HG03064 (cell line): ENCODE data around the gene RGSL1.

Experiments
- ATAC-seq: cut with Tn5 transposase; IDR thresholded peaks from one replicate; pipeline ENCODE4 v1.9.1; 2021; ENCODE audit warnings: low read depth; ENCODE audit not compliant: unreplicated experiment

RGSL1 gene

DNA sequence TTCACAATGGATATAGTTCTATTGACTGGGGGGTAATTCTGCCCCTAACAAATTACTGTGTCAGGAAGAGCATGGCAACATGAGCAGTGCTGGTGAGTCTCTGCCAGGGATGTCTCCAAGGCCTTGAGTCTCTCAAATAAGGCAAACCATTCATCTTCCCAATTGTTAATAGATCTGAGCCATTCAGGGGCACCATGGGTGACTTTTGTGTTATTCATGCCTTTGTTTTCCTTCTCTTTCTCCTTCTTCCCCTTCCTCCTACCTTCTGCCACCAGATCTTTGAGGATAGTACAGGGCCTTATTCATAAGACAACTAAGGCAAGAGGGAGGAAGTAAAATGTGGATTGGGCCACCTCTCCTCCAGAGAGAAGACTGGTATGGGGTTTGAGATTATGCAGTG, at the start of gene RGSL1:
Gene RGSL1 (plus strand): TSS at position 60 of the 400 bp plus-strand sequence. CDS start 20 bp downstream, at position 80.
- ATAC-seq, result no peak

GRCh38 chr1:182400567-182400966, 49.4 kb upstream of the RGSL1 start, which contains the start of gene TEDDM1:
TSS of gene TEDDM1 (minus strand) at chr1:182400667. CDS start at chr1:182400485, 182 bp downstream.
- ATAC-seq, result no peak

DNA sequence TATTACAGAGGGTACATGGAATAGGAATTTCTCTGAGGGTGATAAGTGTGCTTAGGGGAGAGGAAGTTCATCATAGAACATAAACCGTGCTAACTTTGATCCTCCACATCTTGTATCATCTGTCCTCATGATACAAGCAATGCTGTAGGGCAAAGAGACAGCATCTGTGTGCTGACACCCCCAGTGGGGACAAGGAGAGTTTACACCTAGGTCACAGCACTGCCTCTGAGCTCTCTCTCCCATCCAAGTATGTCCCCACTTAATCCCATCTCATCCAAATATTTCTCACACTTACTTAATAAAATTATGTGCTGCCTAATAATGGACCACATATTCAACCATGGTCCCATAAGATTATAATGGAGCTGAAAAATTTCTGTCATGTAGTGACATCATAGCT, 45.2 kb upstream of the RGSL1 start:
- ATAC-seq, result no peak

DNA sequence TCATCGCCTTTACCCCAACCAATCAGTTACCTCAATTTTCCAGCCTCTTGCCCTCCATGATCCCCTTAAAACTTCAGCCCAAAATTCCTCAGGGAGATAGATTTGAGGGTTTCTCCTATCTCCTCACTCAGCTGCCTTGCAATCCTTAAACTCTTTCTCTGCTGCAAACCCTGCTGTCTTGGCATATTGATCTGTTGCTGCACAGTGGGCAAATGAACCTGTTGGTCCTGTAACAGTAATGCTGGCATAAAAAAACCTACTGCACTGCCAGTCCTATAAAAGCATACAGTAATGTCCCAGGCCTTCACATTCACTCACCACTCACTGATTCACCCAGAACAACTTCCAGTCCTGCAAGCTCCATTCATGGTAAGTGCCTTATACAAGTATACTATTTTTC, 44.4 kb upstream of the RGSL1 start:
- no peak for ATAC-seq

GRCh38 chr1:182406012-182406411, 43.9 kb upstream of the RGSL1 start:
- ATAC-seq, result no peak

GRCh38 chr1:182407724-182408123, 42.2 kb upstream of the RGSL1 start:
- no peak for ATAC-seq

DNA sequence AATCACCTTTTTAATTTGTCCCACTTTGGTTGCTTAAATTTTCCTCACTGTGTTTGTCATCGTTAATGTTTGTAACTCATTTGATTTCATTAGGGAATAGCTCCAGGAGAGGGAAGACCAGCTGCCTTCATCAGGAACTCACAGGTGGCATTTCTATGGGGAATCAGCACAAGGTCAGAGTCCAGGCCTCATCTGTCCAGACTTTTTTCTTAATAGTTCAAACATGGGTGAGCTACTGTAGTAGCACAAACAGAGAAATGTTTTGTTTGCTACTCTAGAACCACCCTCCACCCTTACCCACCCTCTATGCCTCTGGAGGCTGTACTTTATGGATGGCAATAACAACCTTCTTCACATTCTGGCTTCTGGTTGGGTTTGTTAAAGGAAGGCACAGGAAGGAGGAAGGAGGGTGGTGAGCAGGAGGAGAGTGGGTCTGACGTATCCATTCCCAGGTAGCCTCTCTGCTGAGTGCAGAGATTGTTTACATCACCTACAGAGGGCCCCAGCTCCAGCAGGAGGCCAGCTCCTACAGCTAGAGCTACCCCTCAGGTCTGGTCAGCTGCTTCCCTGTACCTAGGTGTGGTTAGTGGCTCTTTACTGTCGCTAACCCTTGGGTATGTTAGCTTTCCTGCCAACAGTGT, 41.4 kb upstream of the RGSL1 start:
- no peak for ATAC-seq

DNA sequence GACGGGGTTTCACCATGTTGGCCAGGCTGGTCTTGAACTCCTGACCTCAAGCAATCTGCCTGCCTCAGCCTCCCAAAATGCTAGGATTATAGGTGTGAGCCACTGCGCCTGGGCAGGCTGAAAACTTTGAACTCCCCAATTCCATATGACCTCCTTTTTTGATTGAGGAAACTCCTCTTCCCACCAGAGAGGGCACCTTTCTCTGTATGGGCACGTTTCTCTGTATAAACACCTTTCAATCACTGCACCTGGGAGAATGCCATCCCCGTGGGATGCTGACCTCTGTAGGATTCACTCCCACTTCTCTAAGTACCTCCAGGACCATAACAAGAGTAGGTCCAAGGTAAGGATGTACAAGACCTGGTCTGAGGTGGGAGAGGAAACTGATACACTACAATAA, 39.8 kb upstream of the RGSL1 start:
- no peak for ATAC-seq

DNA sequence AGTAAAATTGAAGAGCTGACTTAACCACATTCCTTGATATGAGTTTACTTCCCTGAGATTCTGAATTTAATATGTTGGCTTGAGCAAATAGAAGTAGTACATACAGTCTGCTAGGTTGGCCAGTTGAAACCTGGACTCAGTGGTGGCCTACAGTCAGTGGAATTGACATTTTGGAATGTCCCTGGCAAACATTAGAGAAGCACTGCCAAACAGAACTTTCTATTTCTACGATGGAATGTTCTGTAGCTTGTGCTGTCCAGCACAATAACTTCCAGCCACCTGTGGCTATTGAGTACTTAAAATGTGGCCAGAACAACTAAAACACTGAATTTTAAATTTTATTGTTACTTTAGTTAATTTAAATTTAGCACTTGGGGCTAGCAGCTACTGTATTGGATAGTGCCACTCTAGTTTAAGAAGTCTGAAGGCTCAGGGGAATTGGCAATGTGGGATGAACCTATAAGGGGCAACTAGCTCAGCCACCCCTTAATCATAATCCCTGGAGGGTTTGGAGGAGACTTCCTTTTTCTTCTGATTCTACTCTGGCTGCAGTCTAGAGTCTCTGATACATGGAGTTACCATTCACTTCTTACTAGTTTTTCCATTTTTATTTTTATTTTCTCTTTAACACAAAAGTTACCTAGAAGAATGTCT, 39.2 kb upstream of the RGSL1 start:
- ATAC-seq, result no peak

GRCh38 chr1:182413486-182413885, 36.5 kb upstream of the RGSL1 start:
- ATAC-seq, result no peak

GRCh38 chr1:182413969-182414368, 36.0 kb upstream of the RGSL1 start:
- ATAC-seq, result no peak

DNA sequence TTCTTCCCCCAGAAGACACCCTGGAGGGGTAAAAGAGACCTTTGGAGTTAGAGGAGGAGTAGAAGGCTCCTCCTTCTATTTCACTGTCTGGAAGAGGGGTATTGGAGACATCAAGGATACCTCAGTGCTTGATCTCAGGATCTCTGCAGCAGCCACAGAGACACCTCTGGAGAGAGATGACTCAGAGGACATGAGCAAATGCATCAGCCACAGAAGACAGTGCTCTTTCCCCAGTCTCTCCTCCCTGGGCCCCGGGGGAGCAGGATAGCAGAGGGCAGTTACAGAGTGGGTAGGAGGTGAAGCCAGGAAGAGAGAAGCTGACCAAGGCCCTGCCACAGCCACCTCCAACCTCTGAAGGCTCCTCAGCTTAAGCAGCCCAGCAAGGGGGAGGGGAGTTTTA, 34.2 kb upstream of the RGSL1 start:
- no peak for ATAC-seq

DNA sequence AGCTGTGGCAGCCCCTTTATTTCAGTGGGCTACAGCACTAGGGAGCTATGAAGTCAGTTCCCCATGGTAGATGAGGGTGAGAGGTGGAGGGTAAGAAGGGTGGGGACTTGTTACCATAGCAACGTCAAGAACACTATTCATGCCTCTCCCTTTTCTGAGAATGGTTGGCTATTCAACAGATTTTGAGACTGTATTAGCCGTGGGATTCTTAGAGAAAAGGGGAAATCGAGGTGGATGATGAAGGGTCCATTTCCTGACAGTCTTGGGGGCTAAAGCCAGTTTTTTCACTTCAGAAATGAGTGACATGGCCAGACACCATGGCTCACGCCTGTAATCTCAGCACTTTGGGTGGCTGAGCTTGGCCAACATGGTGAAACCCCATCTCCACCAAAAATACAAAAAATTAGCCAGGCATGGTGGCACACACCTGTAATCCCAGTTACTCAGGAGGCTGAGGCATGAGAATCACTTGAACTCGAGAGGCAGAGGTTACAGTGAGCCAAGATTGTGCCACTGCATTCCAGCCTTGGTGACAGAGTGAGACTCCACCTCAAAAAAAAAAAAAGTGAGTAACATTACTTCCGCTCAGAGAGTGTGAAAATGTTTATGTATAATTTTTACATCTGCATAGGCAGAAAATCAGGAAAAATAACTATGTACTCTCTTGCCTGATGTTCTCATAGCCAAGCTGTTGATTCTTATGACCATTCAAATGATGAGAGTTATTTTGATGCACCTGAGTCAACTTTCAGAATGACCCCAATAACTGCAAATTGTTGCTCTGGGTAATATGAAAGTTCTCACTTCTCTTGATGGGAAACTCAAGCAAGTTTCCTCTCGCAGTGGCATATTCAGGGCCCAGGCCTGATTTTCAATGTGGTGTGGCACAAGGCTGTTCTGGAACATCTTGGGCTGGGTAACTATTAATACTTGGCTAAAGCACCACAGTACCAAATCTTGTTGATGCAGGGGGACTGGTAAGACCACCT, 23.2 kb upstream of the RGSL1 start:
- peak; percentile 66 for ATAC-seq

- peak; percentile 38 for ATAC-seq
Measured at GRCh38 chr1:182428043-182428442, 21.9 kb upstream of the RGSL1 start.

GRCh38 chr1:182430263-182431068, 19.5 kb upstream of the RGSL1 start:
- no peak for ATAC-seq

DNA sequence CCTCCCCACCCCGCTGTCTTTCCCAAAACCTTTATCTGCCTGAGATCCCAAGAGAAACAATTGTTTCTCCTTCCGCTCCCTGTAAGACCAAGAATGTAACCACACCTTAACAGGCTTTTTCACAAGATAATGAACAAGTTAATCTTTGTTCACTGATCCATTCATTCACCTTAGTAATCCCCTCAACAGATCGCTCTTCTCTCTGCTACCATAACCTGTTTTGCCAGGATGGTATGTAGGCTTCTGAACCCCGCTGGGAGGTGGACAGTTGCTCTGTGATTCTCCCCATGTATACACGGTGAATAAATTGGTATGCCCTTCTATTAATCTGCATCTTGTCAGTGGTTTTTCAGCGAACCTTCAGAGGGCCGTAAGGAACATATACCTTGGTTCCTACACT, 18.7 kb upstream of the RGSL1 start:
- no peak for ATAC-seq

- no peak for ATAC-seq
Measured at GRCh38 chr1:182433580-182433979, 16.4 kb upstream of the RGSL1 start.

- no peak for ATAC-seq
Measured at GRCh38 chr1:182438326-182438725, 11.6 kb upstream of the RGSL1 start.

- ATAC-seq, result no peak
Measured at GRCh38 chr1:182441719-182442118, 8.2 kb upstream of the RGSL1 start.

- no peak for ATAC-seq
Measured at GRCh38 chr1:182442333-182442732, 7.6 kb upstream of the RGSL1 start.
